ENCODE results near the gene AGPAT4.
"Not testable (repeated sequence)": the region's sequence is repeated elsewhere in the genome, so short reads cannot be mapped to it uniquely, and the experiment has no call there.

AGPAT4 gene

GRCh38 chr6:161226009-161226964 lies 47.6 kb downstream of the AGPAT4 start:
- no peak for DNase-seq

DNA sequence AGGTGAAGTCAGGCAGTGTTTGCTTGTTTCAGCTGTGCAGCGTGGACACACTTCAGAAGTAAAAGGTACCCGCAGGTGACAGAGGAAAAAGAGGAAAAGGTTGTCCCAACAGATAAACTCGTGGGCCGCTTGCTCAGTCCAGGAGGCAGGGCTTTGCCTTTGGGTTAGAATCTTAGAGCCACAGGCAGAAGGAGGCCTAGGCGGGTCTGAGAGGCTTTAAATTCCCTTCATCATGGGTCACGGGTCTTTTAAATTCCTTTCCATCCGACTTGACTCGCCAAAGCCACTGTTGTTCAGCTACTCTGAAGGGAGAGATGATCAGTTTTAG lies 48.2 kb downstream of the AGPAT4 start:
- DNase-seq: no peak

DNA sequence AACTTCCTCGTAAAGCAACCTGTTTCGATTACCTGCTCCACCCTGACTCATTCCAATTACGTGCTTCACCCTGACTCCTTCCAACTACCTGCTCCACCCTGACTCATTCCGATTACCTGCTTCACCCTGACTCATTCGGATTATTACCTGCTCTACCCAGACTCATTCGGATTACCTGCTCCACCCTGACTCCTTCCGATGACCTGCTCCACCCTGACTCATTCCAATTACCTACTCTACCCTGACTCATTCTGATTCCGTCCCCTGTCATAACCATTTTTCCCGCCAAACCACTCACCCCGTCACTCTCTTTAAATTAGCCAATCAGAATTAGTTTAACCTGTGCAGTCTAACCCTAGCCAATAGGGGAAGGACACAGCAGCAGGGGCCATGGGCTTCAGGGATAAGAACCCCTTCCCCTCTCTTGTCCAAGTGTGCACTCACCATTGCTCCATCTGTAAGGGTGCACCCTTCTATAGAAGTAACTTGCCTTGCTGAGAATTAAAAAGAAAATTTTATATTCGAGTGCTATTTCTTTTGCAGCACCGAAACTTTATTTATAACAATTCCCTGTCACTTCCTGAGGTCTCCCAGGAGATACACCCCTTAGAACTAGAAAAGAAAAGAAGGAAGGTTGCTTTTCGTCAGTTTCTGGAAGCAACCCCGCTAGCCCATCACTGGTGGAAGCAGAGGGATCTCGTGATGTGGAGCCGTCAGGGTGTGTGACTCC lies 48.7 kb downstream of the AGPAT4 start:
- not testable (repeated sequence) for DNase-seq

GRCh38 chr6:161223646-161224045 lies 50.2 kb downstream of the AGPAT4 start:
- no peak for DNase-seq

DNA sequence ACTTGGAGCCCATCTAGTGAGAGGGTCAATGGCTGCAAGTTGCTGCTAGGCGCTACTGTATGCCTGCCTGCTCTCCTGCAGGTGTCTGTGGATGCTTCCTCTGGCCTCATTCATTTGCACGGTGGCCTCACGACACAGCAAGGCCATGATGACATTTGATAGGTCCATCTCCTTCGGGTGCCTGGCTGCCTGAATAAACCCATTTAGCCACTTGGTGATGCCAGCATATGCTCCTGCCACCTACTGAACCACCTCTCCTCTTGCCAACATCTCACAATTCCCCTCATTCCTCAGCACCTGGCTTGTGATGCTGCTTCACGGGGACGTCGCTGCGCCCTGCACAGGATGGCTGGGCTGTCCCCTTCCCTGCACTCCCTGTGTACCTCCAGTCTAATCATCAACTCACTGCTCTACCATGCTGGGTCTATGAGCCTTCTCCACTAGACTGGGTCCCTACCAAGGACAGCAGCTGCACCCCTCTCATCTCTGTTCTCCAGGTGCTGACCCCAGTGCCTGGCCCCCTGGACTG lies 51.1 kb downstream of the AGPAT4 start:
- DNase-seq: no peak

GRCh38 chr6:161220346-161220745 lies 53.5 kb downstream of the AGPAT4 start:
- DNase-seq: no peak

DNA sequence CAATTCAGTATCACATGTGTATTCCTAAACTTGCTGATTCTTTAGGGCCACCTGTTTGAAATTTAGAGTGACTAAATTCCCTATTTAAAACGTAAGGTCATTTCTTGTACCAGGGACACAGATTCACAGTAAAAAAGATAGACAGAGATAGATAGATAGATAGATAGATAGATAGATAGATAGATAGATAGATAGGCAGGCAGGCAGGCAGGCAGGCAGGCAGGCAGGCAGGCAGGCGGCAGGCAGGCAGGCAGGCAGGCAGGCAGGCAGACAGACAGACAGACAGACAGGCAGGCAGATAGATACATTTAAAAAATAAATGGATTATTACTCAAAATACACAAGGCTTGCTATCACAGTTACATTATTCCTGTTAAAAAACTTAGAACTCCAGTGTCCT lies 54.2 kb downstream of the AGPAT4 start:
- no peak for DNase-seq

DNA sequence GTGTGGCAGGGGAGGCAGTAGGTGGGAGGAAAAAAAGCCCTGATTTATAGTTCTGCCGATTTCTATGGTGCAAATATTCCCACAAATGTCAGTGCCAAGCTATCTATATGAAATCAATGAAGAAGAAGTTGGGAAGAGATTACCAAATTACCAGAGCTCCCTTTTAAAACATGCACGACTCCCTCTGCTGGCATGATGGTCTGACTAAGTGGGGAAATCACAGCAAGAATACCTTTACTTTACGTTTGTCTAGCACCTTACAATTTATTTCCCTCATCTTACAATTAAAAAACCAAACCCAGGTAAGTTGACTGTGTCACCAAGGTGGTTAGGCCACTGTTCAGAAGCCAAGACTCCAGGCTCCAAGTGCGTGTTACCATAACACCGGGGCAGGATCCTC lies 55.6 kb downstream of the AGPAT4 start:
- DNase-seq: no peak

- DNase-seq: no peak
These were observed 56.2 kb downstream of the AGPAT4 start for GRCh38 chr6:161217628-161218027.

DNA sequence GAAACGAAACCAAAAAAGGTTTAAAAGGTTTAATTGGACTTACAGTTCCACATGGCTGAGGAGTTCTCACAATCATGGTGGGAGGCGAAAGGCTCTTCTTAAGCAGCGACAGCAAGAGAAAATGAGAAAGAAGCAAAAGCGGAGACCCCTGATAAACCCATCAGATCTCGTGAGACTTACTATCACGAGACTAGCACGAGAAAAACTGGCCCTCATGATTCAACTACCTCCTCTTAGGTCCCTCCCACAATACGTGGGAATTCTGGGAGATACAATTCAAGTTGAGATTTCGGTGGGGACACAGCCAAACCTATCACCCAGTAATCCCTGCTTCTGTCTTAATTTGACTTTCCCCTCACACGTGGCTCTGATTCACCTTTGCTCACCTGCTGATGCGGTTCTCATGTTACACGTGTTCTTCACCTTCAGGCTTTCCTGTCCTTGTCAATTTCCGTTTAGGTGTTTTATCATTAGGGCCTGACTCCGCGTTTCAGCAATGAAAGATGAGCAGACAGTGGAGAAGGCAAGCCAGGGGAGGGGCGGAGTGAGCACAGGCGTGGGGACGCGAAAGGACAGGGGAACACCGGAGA lies 57.1 kb downstream of the AGPAT4 start:
- DNase-seq: no peak

DNA sequence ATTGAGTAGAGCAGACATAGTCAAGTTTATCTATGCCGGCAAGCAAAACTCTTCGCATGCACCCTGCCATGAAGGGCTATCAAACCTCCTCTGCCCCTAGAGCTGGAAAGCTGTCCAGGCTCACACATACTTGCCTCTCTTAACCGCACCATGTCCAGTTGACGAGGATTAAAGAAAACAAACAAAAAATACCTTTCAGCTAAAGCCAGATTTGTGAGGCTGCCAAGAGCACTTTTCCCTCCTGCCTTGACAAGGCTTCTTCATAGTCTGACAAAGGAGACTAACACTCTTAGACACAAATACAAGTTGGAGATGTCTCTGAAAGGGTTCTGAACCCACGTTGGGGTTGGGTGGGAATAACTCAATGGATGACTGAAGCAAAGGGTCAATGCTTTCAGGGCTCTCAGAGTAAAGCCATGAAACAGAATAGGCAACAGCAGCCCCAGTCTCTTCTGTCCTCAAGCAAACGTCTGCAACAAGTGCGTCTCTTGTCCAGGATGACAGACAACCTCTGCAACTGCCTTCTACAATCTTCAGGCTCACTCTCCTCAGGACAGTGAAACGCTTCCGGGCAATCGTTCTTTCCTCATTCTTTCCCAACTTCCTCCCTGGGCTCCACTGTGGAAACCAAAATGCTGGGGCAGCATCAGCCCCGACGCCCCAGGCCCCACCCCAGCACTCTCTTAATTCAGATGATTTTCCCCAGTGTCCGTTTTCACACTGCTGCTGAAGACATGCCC lies 57.8 kb downstream of the AGPAT4 start:
- DNase-seq: no peak

GRCh38 chr6:161215193-161215592 lies 58.7 kb downstream of the AGPAT4 start:
- DNase-seq: no peak

- no peak for DNase-seq
These were observed 59.1 kb downstream of the AGPAT4 start for GRCh38 chr6:161214722-161215121.

DNA sequence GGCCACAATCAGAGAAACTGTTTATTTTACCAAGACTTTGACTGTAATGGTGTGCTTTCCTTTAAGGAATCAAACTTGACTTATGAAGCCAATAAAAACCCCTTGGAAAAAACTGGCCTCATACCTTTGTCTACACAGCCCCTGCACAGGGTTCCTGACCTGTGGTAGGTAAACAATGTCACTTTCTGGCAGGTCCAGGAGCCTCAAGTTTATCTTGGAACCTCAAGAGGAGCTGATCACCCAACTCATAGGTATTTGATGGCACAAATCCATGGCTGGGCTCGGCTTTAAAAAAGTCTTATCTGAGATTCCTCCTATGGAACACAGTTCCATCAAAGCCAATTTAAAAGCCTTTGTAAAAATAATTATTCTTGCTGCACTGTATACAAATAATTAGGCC lies 61.0 kb downstream of the AGPAT4 start:
- no peak for DNase-seq

DNA sequence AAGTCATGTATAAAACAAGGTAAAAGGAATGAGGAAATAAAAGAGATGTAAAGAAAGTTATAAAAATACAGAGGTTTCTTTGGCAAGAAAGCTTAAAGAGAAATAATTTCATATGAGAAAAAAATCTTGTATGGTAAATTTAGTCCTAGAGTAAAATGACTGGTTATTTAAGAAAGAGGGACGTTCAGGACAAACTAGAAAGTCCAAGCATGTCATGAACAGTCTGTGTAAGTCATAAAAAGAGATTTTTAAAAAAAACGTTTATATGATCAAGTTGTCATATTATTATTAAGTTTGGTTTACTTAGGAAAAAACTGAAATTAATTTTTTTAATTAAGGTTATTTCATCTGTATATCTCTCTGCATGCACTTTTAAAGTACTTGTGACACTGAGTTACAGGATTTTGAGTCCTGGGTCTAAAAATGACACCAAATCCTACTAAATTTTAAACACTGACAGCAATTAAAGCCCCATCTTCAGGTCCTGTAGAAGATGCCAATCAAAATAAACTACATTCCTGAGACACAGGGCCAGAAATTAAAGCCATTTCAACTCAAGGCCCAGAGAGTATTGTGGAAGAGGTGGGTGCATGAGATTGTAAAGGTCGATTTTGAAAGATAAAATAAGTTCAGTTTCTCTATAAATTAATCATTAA lies 62.4 kb downstream of the AGPAT4 start:
- DNase-seq: no peak

DNA sequence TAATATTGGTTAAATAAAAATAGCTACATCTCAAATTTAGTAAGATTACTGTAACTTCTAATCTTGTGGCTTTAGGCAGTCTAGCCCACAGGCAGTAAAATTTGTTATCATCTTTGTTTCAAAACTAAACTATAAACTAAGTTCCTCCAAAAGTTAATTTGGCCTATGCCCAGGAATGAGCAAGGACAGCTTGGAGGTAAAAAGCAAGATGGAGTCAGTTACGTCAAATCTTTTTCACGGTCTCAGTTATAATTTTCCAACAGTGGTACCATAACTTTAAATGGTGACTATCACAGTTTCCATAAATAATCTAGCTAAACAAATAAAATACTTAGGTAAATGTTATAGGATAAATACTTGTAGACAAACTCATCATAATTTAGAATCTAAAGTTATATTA lies 63.0 kb downstream of the AGPAT4 start:
- no peak for DNase-seq

GRCh38 chr6:161207200-161207599 lies 66.7 kb downstream of the AGPAT4 start:
- DNase-seq: no peak

- no peak for DNase-seq
These were observed 68.8 kb downstream of the AGPAT4 start for GRCh38 chr6:161204866-161205557.

GRCh38 chr6:161200610-161201370 lies 73.1 kb downstream of the AGPAT4 start:
- DNase-seq: no peak

- DNase-seq: no peak
These were observed 74.0 kb downstream of the AGPAT4 start for GRCh38 chr6:161199850-161200249.
